ENCODE results near the gene MPZL3.

The MPZL3 gene

DNA sequence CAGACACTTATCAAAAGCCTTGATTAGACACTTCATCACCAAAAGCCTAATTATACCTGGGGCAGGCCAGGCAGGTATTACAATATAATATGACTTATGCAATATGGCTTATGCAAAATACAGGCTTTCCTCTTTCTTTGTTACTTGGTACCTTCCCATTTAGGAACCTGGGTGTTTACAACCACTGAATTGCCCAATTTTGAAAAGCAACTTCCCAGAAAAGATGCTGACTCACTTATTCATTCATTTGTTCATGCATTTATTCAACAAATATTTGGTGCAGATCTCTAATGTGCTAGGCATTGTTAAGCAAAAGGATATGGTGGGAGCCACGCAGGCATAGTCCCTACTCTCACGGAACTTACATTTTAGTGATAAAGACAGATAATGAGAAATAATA is 13.7 kb downstream of the MPZL3 start:
- peak overlapping the region; percentile 65 to 68 for H3K4me3 ChIP-seq (ENCODE audit: low read depth in 1 of 2, low read length in 1 of 2)
- H3K27me3 ChIP-seq: no peaks in the 10 kb centered on the region
- TF ChIP-seq, protein P1, sequence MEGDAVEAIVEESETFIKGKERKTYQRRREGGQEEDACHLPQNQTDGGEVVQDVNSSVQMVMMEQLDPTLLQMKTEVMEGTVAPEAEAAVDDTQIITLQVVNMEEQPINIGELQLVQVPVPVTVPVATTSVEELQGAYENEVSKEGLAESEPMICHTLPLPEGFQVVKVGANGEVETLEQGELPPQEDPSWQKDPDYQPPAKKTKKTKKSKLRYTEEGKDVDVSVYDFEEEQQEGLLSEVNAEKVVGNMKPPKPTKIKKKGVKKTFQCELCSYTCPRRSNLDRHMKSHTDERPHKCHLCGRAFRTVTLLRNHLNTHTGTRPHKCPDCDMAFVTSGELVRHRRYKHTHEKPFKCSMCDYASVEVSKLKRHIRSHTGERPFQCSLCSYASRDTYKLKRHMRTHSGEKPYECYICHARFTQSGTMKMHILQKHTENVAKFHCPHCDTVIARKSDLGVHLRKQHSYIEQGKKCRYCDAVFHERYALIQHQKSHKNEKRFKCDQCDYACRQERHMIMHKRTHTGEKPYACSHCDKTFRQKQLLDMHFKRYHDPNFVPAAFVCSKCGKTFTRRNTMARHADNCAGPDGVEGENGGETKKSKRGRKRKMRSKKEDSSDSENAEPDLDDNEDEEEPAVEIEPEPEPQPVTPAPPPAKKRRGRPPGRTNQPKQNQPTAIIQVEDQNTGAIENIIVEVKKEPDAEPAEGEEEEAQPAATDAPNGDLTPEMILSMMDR (IDR thresholded peaks at IDR 0.05): no peak
- no peaks in the 10 kb centered on the region for H3K9me3 ChIP-seq
- peak overlapping the region; percentile 91 for H3K27ac ChIP-seq
- peaks cover 41% of the 10 kb centered on the region for H3K36me3 ChIP-seq
- peaks cover 97 to 100% of the 10 kb centered on the region in 2 experiments for H3K4me1 ChIP-seq (ENCODE audit: control insufficient read depth in 1 of 2, insufficient read depth in 1 of 2, low read depth in 1 of 2, low read length in 1 of 2)

DNA sequence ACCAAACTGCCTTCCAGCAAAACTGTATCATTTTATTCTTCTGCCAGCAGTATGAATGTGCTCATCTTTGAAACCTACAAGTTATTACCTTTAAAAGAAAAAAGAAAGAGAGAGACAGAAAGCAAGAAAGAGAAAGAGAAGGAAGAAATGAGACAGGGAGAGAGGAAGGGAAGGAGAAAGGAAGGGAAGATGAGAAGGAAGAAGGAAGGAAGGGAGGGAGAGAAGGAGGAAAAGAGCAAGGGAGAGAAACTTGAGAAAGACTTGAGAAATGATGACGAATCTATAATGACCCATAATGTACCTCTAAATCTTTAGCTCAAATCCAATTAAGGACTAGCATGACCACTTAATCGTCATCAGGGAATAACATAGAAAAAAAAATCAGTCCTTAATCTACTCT is 16.0 kb downstream of the MPZL3 start:
- no peaks in the 10 kb centered on the region for H3K27me3 ChIP-seq
- H3K4me3 ChIP-seq (ENCODE audit: low read depth in 1 of 2, low read length in 1 of 2): peak overlapping the region in 1 of 2 experiments; percentile 68
- H3K9me3 ChIP-seq: no peaks in the 10 kb centered on the region
- TF ChIP-seq, protein P1 (IDR thresholded peaks at IDR 0.05): no peak
- peak overlapping the region; percentile 91 for H3K27ac ChIP-seq
- H3K36me3 ChIP-seq: peaks cover 62% of the 10 kb centered on the region
- H3K4me1 ChIP-seq (ENCODE audit: control insufficient read depth in 1 of 2, insufficient read depth in 1 of 2, low read depth in 1 of 2, low read length in 1 of 2): peaks cover 96 to 100% of the 10 kb centered on the region in 2 experiments

DNA sequence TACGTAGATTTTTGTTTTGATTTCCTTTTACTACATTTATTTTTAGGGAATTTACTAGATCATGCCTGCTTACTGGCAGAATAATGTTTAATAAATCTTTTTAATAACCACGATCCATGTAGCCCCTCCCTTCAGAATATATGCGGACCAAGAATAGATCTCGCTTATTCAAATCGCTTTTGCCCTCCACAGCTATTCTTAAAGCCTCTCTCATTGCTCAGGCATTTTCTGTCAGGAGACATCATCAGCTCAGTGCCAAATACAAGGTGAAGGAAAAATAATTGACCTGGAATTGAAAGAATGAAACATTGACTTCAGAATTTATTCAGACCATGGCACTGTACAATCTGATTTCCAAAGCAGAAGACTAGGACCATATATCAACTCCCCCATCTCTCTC is 17.3 kb downstream of the MPZL3 start:
- peaks cover 73% of the 10 kb centered on the region for H3K36me3 ChIP-seq
- H3K27me3 ChIP-seq: no peaks in the 10 kb centered on the region
- H3K4me1 ChIP-seq (ENCODE audit: control insufficient read depth in 1 of 2, insufficient read depth in 1 of 2, low read depth in 1 of 2, low read length in 1 of 2): peaks cover 96 to 100% of the 10 kb centered on the region in 2 experiments
- H3K9me3 ChIP-seq: no peaks in the 10 kb centered on the region
- H3K27ac ChIP-seq: peak overlapping the region; percentile 97
- TF ChIP-seq, protein P1 (IDR thresholded peaks at IDR 0.05): no peak
- no peak overlapping the region for H3K4me3 ChIP-seq (ENCODE audit: low read depth in 1 of 2, low read length in 1 of 2)

DNA sequence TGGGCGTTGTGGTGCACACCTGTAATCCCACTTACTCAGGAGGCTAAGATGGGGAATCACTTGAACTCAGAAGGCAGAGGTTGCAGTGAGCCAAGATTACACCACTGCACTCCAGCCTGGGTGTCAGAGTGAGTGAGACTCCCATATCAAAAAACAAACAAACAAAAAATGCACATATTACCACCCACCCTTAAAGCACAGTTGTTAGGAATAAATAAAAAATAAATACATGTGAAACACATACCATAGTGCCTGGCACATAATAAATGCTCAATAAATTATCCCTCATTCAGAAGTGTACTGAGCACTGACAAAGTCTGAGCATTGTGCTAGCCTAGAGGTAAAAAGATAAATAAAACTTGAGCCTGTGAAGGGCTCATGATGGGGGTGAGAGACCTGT is 18.3 kb downstream of the MPZL3 start:
- Histone ChIP-seq H3K9me3 (no peaks in the 10 kb centered on the region), H3K27ac (peak overlapping the region; percentile 97), H3K4me1 (ENCODE audit: control insufficient read depth in 1 of 2, insufficient read depth in 1 of 2, low read depth in 1 of 2, low read length in 1 of 2) (peaks cover 96 to 100% of the 10 kb centered on the region in 2 experiments), H3K36me3 (peaks cover 76% of the 10 kb centered on the region), H3K4me3 (ENCODE audit: low read depth in 1 of 2, low read length in 1 of 2) (no peak overlapping the region), H3K27me3 (no peaks in the 10 kb centered on the region)
- TF ChIP-seq, protein P1 (IDR thresholded peaks at IDR 0.05): no peak

DNA sequence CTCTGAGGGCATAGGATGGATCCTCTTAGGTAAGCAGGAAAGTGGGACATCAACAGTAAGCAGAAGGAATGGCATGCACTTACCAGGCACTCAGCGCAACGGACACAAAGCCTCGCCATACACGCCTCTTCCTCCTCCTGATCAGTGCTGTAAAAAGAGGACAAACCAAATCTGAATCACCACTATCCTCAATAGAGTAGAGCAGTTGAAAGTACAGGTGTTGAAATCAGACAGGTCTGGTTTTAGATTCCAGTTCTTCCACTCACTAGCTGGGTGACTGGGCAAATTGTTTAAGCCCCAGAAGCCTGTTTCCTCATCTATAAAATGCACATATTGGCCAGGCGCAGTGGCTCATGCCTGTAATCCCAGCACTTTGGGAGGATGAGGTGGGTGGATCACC is 18.8 kb downstream of the MPZL3 start:
- Histone ChIP-seq H3K27ac (peak overlapping the region; percentile 97), H3K4me3 (ENCODE audit: low read depth in 1 of 2, low read length in 1 of 2) (no peak overlapping the region), H3K36me3 (peaks cover 76% of the 10 kb centered on the region), H3K27me3 (no peaks in the 10 kb centered on the region), H3K9me3 (no peaks in the 10 kb centered on the region), H3K4me1 (ENCODE audit: control insufficient read depth in 1 of 2, insufficient read depth in 1 of 2, low read depth in 1 of 2, low read length in 1 of 2) (peaks cover 96 to 100% of the 10 kb centered on the region in 2 experiments)
- TF ChIP-seq, protein P1 (IDR thresholded peaks at IDR 0.05): no peak

DNA sequence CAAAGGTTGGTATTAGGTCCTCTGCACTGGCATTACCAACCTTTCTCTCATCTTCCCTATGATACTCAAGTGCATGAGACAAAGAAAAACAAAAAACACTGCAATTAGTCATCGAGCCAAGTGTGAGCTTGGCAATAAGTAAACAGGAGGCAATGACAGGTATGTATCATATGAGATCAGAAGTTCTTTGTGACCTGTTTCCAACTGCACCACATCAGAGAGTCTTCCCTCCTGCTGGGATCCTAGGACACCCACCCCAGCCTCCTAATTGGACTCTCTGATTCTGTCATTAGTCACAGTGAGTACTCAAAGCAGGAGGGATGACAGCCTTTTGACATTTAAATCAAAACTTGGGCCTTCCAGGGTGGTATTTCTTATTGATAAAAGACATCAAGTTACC is 19.5 kb downstream of the MPZL3 start:
- Histone ChIP-seq H3K36me3 (peaks cover 76% of the 10 kb centered on the region), H3K27ac (peak overlapping the region; percentile 97), H3K9me3 (no peaks in the 10 kb centered on the region), H3K4me3 (ENCODE audit: low read depth in 1 of 2, low read length in 1 of 2) (no peak overlapping the region), H3K4me1 (ENCODE audit: control insufficient read depth in 1 of 2, insufficient read depth in 1 of 2, low read depth in 1 of 2, low read length in 1 of 2) (peaks cover 96 to 100% of the 10 kb centered on the region in 2 experiments), H3K27me3 (no peaks in the 10 kb centered on the region)
- TF ChIP-seq, protein P1 (IDR thresholded peaks at IDR 0.05): no peak

Measured in neutrophil (primary cell).